ENCODE data around the gene ATF5. TPM values are rescaled to one million over a fixed set of nuclear protein-coding genes. Genes with fewer than 3 reads are reported as not detected.

Gene ATF5
- total and polyA plus RNA-seq, 10 of the 15 experiments (the other 5 are each of a cell fraction or from before 2014, with no cell fraction given) = 9.1 to 133 (median 24.0) TPM

Small RNA genes lying within 50 kb of the gene (microRNA-seq; reads per million reads assigned to microRNA genes)
- 0.56 reads per million for gene MIR4750

Other genes with a start within 250 kb of the ATF5 start
Only the 7 nearest of the 16 such genes appear.
- 28.7 and 36.6 TPM in 2 replicates for gene PTOV1, start 78.0 kb upstream of the ATF5 start, total RNA-seq (2014; rRNA removed)
- gene PTOV1, start 78.0 kb upstream of the ATF5 start, total RNA-seq (2014; rRNA removed; fragmentation: Illumina TruSeq; extraction: Trizol) = 17.8 and 18.1 TPM in 2 replicates
- gene PTOV1, start 78.0 kb upstream of the ATF5 start, total RNA-seq (2021) = 76.7 and 83.5 TPM in 2 replicates
- gene PTOV1, start 78.0 kb upstream of the ATF5 start, polyA plus RNA-seq (2011; rRNA removed) = 13.2 and 23.4 TPM in 2 replicates
- 3.6 and 21.2 TPM in 2 replicates for gene PTOV1, start 78.0 kb upstream of the ATF5 start, polyA plus RNA-seq (2014; fragmentation: Illumina TruSeq; extraction: Trizol)
- gene PTOV1, start 78.0 kb upstream of the ATF5 start, polyA plus RNA-seq (2014; fragmentation: Nextera tagmentation; extraction: Ambion mirVana) = 10 to 100 TPM in 1 of 2 experiments, 1 to 10 TPM in 1; 3.2 to 10.6 TPM
- 38.1 and 41.5 TPM in 2 replicates for gene PTOV1, start 78.0 kb upstream of the ATF5 start, polyA plus RNA-seq (2014; rRNA removed)
- gene PTOV1, start 78.0 kb upstream of the ATF5 start, polyA plus RNA-seq (2016; fragmentation: Nextera tagmentation; extraction: Ambion mirVana) = 10 to 100 TPM; 14.8 to 45.0 TPM
- 42.3 and 55.5 TPM in 2 replicates for gene PNKP, start 61.6 kb upstream of the ATF5 start, total RNA-seq (2014; rRNA removed)
- gene PNKP, start 61.6 kb upstream of the ATF5 start, total RNA-seq (2014; rRNA removed; fragmentation: Illumina TruSeq; extraction: Trizol) = 19.3 and 20.2 TPM in 2 replicates
- gene PNKP, start 61.6 kb upstream of the ATF5 start, total RNA-seq (2021) = 61.4 and 82.3 TPM in 2 replicates
- gene PNKP, start 61.6 kb upstream of the ATF5 start, polyA plus RNA-seq (2011; rRNA removed) = 9.2 and 14.6 TPM in 2 replicates
- gene PNKP, start 61.6 kb upstream of the ATF5 start, polyA plus RNA-seq (2014; fragmentation: Illumina TruSeq; extraction: Trizol) = 15.1 and 20.3 TPM in 2 replicates
- 1 to 10 TPM; 2.9 to 4.0 TPM for gene PNKP, start 61.6 kb upstream of the ATF5 start, polyA plus RNA-seq (2014; fragmentation: Nextera tagmentation; extraction: Ambion mirVana)
- gene PNKP, start 61.6 kb upstream of the ATF5 start, polyA plus RNA-seq (2014; rRNA removed) = 73.5 and 77.2 TPM in 2 replicates
- 10 to 100 TPM; 46.2 to 47.4 TPM for gene PNKP, start 61.6 kb upstream of the ATF5 start, polyA plus RNA-seq (2016; fragmentation: Nextera tagmentation; extraction: Ambion mirVana)
- gene AKT1S1, start 51.9 kb upstream of the ATF5 start, total RNA-seq (2014; rRNA removed) = 7.7 and 9.3 TPM in 2 replicates
- gene AKT1S1, start 51.9 kb upstream of the ATF5 start, total RNA-seq (2014; rRNA removed; fragmentation: Illumina TruSeq; extraction: Trizol) = 3.8 and 5.1 TPM in 2 replicates
- 20.9 and 21.4 TPM in 2 replicates for gene AKT1S1, start 51.9 kb upstream of the ATF5 start, total RNA-seq (2021)
- gene AKT1S1, start 51.9 kb upstream of the ATF5 start, polyA plus RNA-seq (2011; rRNA removed) = 7.2 and 13.1 TPM in 2 replicates
- gene AKT1S1, start 51.9 kb upstream of the ATF5 start, polyA plus RNA-seq (2014; fragmentation: Illumina TruSeq; extraction: Trizol) = 9.4 and 11.6 TPM in 2 replicates
- 1 to 10 TPM in 1 of 2 experiments, under 1 TPM in 1; 0.43 to 1.2 TPM for gene AKT1S1, start 51.9 kb upstream of the ATF5 start, polyA plus RNA-seq (2014; fragmentation: Nextera tagmentation; extraction: Ambion mirVana)
- 23.0 and 24.5 TPM in 2 replicates for gene AKT1S1, start 51.9 kb upstream of the ATF5 start, polyA plus RNA-seq (2014; rRNA removed)
- 10 to 100 TPM; 13.4 to 15.4 TPM for gene AKT1S1, start 51.9 kb upstream of the ATF5 start, polyA plus RNA-seq (2016; fragmentation: Nextera tagmentation; extraction: Ambion mirVana)
- 3.5 and 3.6 TPM in 2 replicates for gene TBC1D17, start 51.5 kb upstream of the ATF5 start, total RNA-seq (2014; rRNA removed)
- gene TBC1D17, start 51.5 kb upstream of the ATF5 start, total RNA-seq (2014; rRNA removed; fragmentation: Illumina TruSeq; extraction: Trizol) = 3.1 and 3.2 TPM in 2 replicates
- gene TBC1D17, start 51.5 kb upstream of the ATF5 start, total RNA-seq (2021) = 20.4 and 20.9 TPM in 2 replicates
- gene TBC1D17, start 51.5 kb upstream of the ATF5 start, polyA plus RNA-seq (2011; rRNA removed) = 11.7 and 18.9 TPM in 2 replicates
- gene TBC1D17, start 51.5 kb upstream of the ATF5 start, polyA plus RNA-seq (2014; fragmentation: Illumina TruSeq; extraction: Trizol) = 8.6 and 10.9 TPM in 2 replicates
- gene TBC1D17, start 51.5 kb upstream of the ATF5 start, polyA plus RNA-seq (2014; fragmentation: Nextera tagmentation; extraction: Ambion mirVana) = under 1 TPM; 0.42 to 0.52 TPM
- 17.4 and 22.3 TPM in 2 replicates for gene TBC1D17, start 51.5 kb upstream of the ATF5 start, polyA plus RNA-seq (2014; rRNA removed)
- 10 to 100 TPM; 11.5 to 13.2 TPM for gene TBC1D17, start 51.5 kb upstream of the ATF5 start, polyA plus RNA-seq (2016; fragmentation: Nextera tagmentation; extraction: Ambion mirVana)
- 39.1 and 51.0 TPM in 2 replicates for gene IL4I1, start 32.3 kb upstream of the ATF5 start, total RNA-seq (2014; rRNA removed)
- 16.2 and 17.4 TPM in 2 replicates for gene IL4I1, start 32.3 kb upstream of the ATF5 start, total RNA-seq (2014; rRNA removed; fragmentation: Illumina TruSeq; extraction: Trizol)
- 80.0 and 82.6 TPM in 2 replicates for gene IL4I1, start 32.3 kb upstream of the ATF5 start, total RNA-seq (2021)
- gene IL4I1, start 32.3 kb upstream of the ATF5 start, polyA plus RNA-seq (2011; rRNA removed) = 37.4 and 83.8 TPM in 2 replicates
- gene IL4I1, start 32.3 kb upstream of the ATF5 start, polyA plus RNA-seq (2014; fragmentation: Illumina TruSeq; extraction: Trizol) = 4.8 and 20.1 TPM in 2 replicates
- gene IL4I1, start 32.3 kb upstream of the ATF5 start, polyA plus RNA-seq (2014; fragmentation: Nextera tagmentation; extraction: Ambion mirVana) = under 1 TPM; 0.62 to 1.00 TPM
- gene IL4I1, start 32.3 kb upstream of the ATF5 start, polyA plus RNA-seq (2014; rRNA removed) = 42.5 and 53.3 TPM in 2 replicates
- 10 to 100 TPM; 43.0 to 45.5 TPM for gene IL4I1, start 32.3 kb upstream of the ATF5 start, polyA plus RNA-seq (2016; fragmentation: Nextera tagmentation; extraction: Ambion mirVana)
- 90.7 and 95.6 TPM in 2 replicates for gene NUP62, start 299 bp downstream of the ATF5 start, total RNA-seq (2014; rRNA removed)
- 46.5 and 50.1 TPM in 2 replicates for gene NUP62, start 299 bp downstream of the ATF5 start, total RNA-seq (2014; rRNA removed; fragmentation: Illumina TruSeq; extraction: Trizol)
- 102 and 108 TPM in 2 replicates for gene NUP62, start 299 bp downstream of the ATF5 start, total RNA-seq (2021)
- 13.7 and 35.5 TPM in 2 replicates for gene NUP62, start 299 bp downstream of the ATF5 start, polyA plus RNA-seq (2011; rRNA removed)
- 40.8 and 67.7 TPM in 2 replicates for gene NUP62, start 299 bp downstream of the ATF5 start, polyA plus RNA-seq (2014; fragmentation: Illumina TruSeq; extraction: Trizol)
- 10 to 100 TPM; 19.5 to 22.0 TPM for gene NUP62, start 299 bp downstream of the ATF5 start, polyA plus RNA-seq (2014; fragmentation: Nextera tagmentation; extraction: Ambion mirVana)
- 66.1 and 77.7 TPM in 2 replicates for gene NUP62, start 299 bp downstream of the ATF5 start, polyA plus RNA-seq (2014; rRNA removed)
- gene NUP62, start 299 bp downstream of the ATF5 start, polyA plus RNA-seq (2016; fragmentation: Nextera tagmentation; extraction: Ambion mirVana) = 100 to 1,000 TPM; 105 to 110 TPM
- gene SIGLEC11, start 32.0 kb downstream of the ATF5 start, total RNA-seq (2014; rRNA removed) = not detected in 2 replicates
- not detected in 2 replicates for gene SIGLEC11, start 32.0 kb downstream of the ATF5 start, total RNA-seq (2014; rRNA removed; fragmentation: Illumina TruSeq; extraction: Trizol)
- not detected in 2 replicates for gene SIGLEC11, start 32.0 kb downstream of the ATF5 start, total RNA-seq (2021)
- gene SIGLEC11, start 32.0 kb downstream of the ATF5 start, polyA plus RNA-seq (2011; rRNA removed) = not detected in 2 replicates
- gene SIGLEC11, start 32.0 kb downstream of the ATF5 start, polyA plus RNA-seq (2014; fragmentation: Illumina TruSeq; extraction: Trizol) = not detected in 2 replicates
- gene SIGLEC11, start 32.0 kb downstream of the ATF5 start, polyA plus RNA-seq (2014; fragmentation: Nextera tagmentation; extraction: Ambion mirVana) = not detected
- gene SIGLEC11, start 32.0 kb downstream of the ATF5 start, polyA plus RNA-seq (2014; rRNA removed) = not detected in 2 replicates
- not detected for gene SIGLEC11, start 32.0 kb downstream of the ATF5 start, polyA plus RNA-seq (2016; fragmentation: Nextera tagmentation; extraction: Ambion mirVana)